HEK293T (cell line): ENCODE measurements around the gene KMT2C.

Experiments
- ARNT ChIP-seq: fragments of 450-650 bp; IDR thresholded peaks from 2 replicates; pipeline ENCODE4 v1.6.1; 2017; ENCODE audit warnings: mild to moderate bottlenecking
- BHLHE40 ChIP-seq: fragments of 450-650 bp; IDR thresholded peaks from 2 replicates; pipeline ENCODE4 v1.6.1; 2016; ENCODE audit warnings: mild to moderate bottlenecking, moderate library complexity, borderline replicate concordance
- CTBP1 ChIP-seq: fragments of 450-650 bp; IDR thresholded peaks from 2 replicates; pipeline ENCODE4 v1.6.1; 2016; ENCODE audit warnings: borderline replicate concordance
- ELF4 ChIP-seq: fragments of 450-650 bp; IDR thresholded peaks from 2 replicates; pipeline ENCODE4 v1.6.1; 2017; ENCODE audit warnings: antibody characterized with exemption
- FOXA1 ChIP-seq: fragments of 450-650 bp; IDR thresholded peaks from 2 replicates; pipeline ENCODE4 v1.6.1; 2016; ENCODE audit warnings: mild to moderate bottlenecking
- FOXM1 ChIP-seq: fragments of 450-650 bp; IDR thresholded peaks from 2 replicates; pipeline ENCODE4 v1.6.1; 2017; ENCODE audit warnings: mild to moderate bottlenecking, borderline replicate concordance
- HDGF ChIP-seq: fragments of 450-650 bp; IDR thresholded peaks from 2 replicates; pipeline ENCODE4 v1.6.1; 2017; ENCODE audit warnings: antibody characterized with exemption, borderline replicate concordance
- L3MBTL2 ChIP-seq: fragments of 450-650 bp; conservative IDR thresholded peaks from 2 replicates; pipeline ENCODE4 v1.6.1; 2016; ENCODE audit warnings: mild to moderate bottlenecking
- LEF1 ChIP-seq: fragments of 450-650 bp; IDR thresholded peaks from 2 replicates; pipeline ENCODE4 v1.6.1; 2017; ENCODE audit warnings: mild to moderate bottlenecking, borderline replicate concordance
- NFRKB ChIP-seq: fragments of 450-650 bp; IDR thresholded peaks from 2 replicates; pipeline ENCODE4 v1.6.1; 2016; ENCODE audit warnings: mild to moderate bottlenecking, moderate library complexity
- SUZ12 ChIP-seq: fragments of 450-650 bp; IDR thresholded peaks from 2 replicates; pipeline ENCODE4 v1.6.1; 2016; ENCODE audit warnings: mild to moderate bottlenecking
- TARDBP ChIP-seq: fragments of 450-650 bp; IDR thresholded peaks from 2 replicates; pipeline ENCODE4 v1.6.1; 2016
- TF ChIP-seq, protein P1 (sequence below): fragments of 450-650 bp; IDR thresholded peaks from 2 replicates; pipeline ENCODE4 v1.6.1; 2016

DNA sequence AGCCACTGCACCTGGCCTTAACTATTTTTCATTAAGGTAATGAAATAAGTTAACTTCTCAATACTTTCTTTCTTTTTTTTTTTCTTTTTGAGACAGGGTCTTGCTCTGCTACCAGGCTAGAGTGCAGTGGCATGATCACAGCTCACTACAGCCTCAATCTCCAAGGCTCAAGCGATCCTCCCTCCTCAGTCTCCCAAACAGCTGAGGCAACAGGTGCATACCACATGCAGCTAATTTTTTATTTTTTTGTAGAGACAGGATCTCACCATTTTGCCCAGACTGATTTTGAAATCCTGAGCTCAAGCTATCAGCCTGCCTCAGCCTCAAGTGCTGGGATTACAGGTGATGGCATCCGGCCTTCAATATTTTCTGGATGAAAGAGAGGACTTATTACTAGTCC is 21.0 kb downstream of the KMT2C start:
- TF ChIP-seq L3MBTL2, result no peak
- no peak for TF ChIP-seq ELF4
- TF ChIP-seq FOXA1, result no peak
- TF ChIP-seq LEF1, result no peak
- no peak for TF ChIP-seq NFRKB
- TF ChIP-seq FOXM1, result no peak
- no peak for TF ChIP-seq CTBP1
- TF ChIP-seq ARNT, result no peak
- no peak for TF ChIP-seq TARDBP
- TF ChIP-seq BHLHE40, result no peak
- no peak for TF ChIP-seq HDGF
- no peak for TF ChIP-seq SUZ12
- TF ChIP-seq, protein P1, sequence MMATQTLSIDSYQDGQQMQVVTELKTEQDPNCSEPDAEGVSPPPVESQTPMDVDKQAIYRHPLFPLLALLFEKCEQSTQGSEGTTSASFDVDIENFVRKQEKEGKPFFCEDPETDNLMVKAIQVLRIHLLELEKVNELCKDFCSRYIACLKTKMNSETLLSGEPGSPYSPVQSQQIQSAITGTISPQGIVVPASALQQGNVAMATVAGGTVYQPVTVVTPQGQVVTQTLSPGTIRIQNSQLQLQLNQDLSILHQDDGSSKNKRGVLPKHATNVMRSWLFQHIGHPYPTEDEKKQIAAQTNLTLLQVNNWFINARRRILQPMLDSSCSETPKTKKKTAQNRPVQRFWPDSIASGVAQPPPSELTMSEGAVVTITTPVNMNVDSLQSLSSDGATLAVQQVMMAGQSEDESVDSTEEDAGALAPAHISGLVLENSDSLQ, result no peak
